CD4-positive, alpha-beta memory T cell (primary cell): ENCODE data around the gene RNASE9. TPM values are rescaled to one million over a fixed set of nuclear protein-coding genes. Genes with fewer than 3 reads are reported as not detected.
A peak's percentile ranks its signal among the peaks of the same experiment; 100 is the strongest.

Source experiments
- CTCF ChIA-PET: fragments of 350-600 bp; sonication (Branson Sonifier 250); formaldehyde crosslinking; loops from one replicate; lab custom pipeline; 2021; ENCODE audit warnings: inconsistent platforms; ENCODE audit not compliant: partially characterized antibody; lab: Charles Lee
- POLR2A ChIA-PET: fragments of 350-600 bp; sonication (Branson Sonifier 250); formaldehyde crosslinking; loops from one replicate; lab custom pipeline; 2021; ENCODE audit not compliant: partially characterized antibody; lab: Charles Lee
- DNase-seq, 5 donors: peaks; one replicate each; pipeline versions ENCODE4 v3.0.0 to v3.0.0-alpha.2; 2020 to 2022; ENCODE audit warnings: mixed read lengths in 1 of 5
- H3K27ac ChIP-seq: one replicate; pipeline ENCODE4 v1.7.0; 2013; ENCODE audit warnings: low read depth, low read length
- H3K27me3 ChIP-seq: 2 replicates; pipeline ENCODE4 v1.7.0; 2013; ENCODE audit warnings: mild to moderate bottlenecking, low read length, moderate library complexity; ENCODE audit not compliant: insufficient read depth
- H3K36me3 ChIP-seq: 2 replicates; pipeline ENCODE4 v1.7.0; 2013; ENCODE audit warnings: mild to moderate bottlenecking, low read length, moderate library complexity; ENCODE audit not compliant: insufficient read depth
- H3K4me1 ChIP-seq: 2 replicates; pipeline ENCODE4 v1.7.0; 2013; ENCODE audit warnings: mild to moderate bottlenecking, low read length, moderate library complexity; ENCODE audit not compliant: insufficient read depth
- H3K4me3 ChIP-seq, 2 donors: one replicate each; pipeline ENCODE4 v1.7.0; 2013; ENCODE audit warnings: low read length in 2 of 2, mild to moderate bottlenecking in 1 of 2
- H3K9me3 ChIP-seq, 2 donors: one replicate each; pipeline ENCODE4 v1.7.0; 2013; ENCODE audit warnings: low read length in 2 of 2, control low read depth in 1 of 2; ENCODE audit not compliant: control insufficient read depth in 1 of 2
- H3K27ac Mint-ChIP-seq, 7 donors: one replicate each; pipeline ENCODE4 v1.8.0; 2020 to 2021; ENCODE audit warnings: mixed read lengths in 7 of 7, mild to moderate bottlenecking in 6 of 7, inconsistent platforms in 3 of 7, moderate library complexity in 3 of 7
- H3K27me3 Mint-ChIP-seq, 2 donors: one replicate each; pipeline ENCODE4 v1.8.0; 2020 to 2021; ENCODE audit warnings: mixed read lengths in 2 of 2
- H3K36me3 Mint-ChIP-seq, 2 donors: one replicate each; pipeline ENCODE4 v1.8.0; 2020 to 2021; ENCODE audit warnings: mixed read lengths in 2 of 2, inconsistent platforms in 1 of 2, mild to moderate bottlenecking in 1 of 2
- H3K4me1 Mint-ChIP-seq, 4 donors: one replicate each; pipeline ENCODE4 v1.8.0; 2020 to 2021; ENCODE audit warnings: mixed read lengths in 4 of 4, mild to moderate bottlenecking in 1 of 4
- H3K4me3 Mint-ChIP-seq, 8 donors: one replicate each; pipeline ENCODE4 v1.8.0; 2020 to 2021; ENCODE audit warnings: mixed read lengths in 8 of 8, mild to moderate bottlenecking in 7 of 8, moderate library complexity in 6 of 8, inconsistent platforms in 3 of 8
- H3K9me3 Mint-ChIP-seq, 8 donors: one replicate each; pipeline ENCODE4 v1.8.0; 2020 to 2021; ENCODE audit warnings: mixed read lengths in 8 of 8, mild to moderate bottlenecking in 5 of 8, inconsistent platforms in 3 of 8, moderate library complexity in 1 of 8
- intact Hi-C: fragments of 100-400 bp; cut with micrococcal nuclease; formaldehyde crosslinking; loops from one replicate; pipeline ENCODE4 v1.15.1; 2023
- polyA plus RNA-seq, 2 donors: library from polyadenylated mRNA; unstranded; fragments of 300-500 nt; fragmentation: Illumina TruSeq; gene quantifications; one replicate each; pipeline ENCODE4 v1.2.3, GENCODE V29; 2021
- total RNA-seq, 2 experiments: library from RNA; stranded (reverse); gene quantifications; one replicate each; pipeline ENCODE4 v1.2.3, GENCODE V29; 2021

Gene RNASE9
- total and polyA plus RNA-seq, 4 experiments from 2014 or later: not detected

- ChIA-PET CTCF (interaction anchor here (1.5 to 1.7 kb wide), 2 partner anchors 20 to 135 kb away, joined by 4 to 5 read pairs; no protein-coding TSS in a partner anchor), POLR2A (no interaction called here)
- no peak overlapping the region for H3K27ac Mint-ChIP-seq
- H3K36me3 Mint-ChIP-seq: no peaks in the 10 kb centered on the region
- H3K27me3 Mint-ChIP-seq: peaks cover 2 to 3% of the 10 kb centered on the region in 2 donors
- no peaks in the 10 kb centered on the region for H3K4me1 ChIP-seq
- no peaks in the 10 kb centered on the region for H3K27me3 ChIP-seq
- no peak overlapping the region for H3K4me3 ChIP-seq
- intact Hi-C loops: no loop called here
- no peaks in the 10 kb centered on the region for H3K9me3 ChIP-seq
- no peaks in the 10 kb centered on the region for H3K4me1 Mint-ChIP-seq
- H3K27ac ChIP-seq: no peak overlapping the region
- H3K36me3 ChIP-seq: no peaks in the 10 kb centered on the region
- no peak overlapping the region for H3K4me3 Mint-ChIP-seq
- DNase-seq: no peak
- no peaks in the 10 kb centered on the region for H3K9me3 Mint-ChIP-seq
Measured at GRCh38 chr14:20550926-20551325, 9.9 kb downstream of the RNASE9 start.

DNA sequence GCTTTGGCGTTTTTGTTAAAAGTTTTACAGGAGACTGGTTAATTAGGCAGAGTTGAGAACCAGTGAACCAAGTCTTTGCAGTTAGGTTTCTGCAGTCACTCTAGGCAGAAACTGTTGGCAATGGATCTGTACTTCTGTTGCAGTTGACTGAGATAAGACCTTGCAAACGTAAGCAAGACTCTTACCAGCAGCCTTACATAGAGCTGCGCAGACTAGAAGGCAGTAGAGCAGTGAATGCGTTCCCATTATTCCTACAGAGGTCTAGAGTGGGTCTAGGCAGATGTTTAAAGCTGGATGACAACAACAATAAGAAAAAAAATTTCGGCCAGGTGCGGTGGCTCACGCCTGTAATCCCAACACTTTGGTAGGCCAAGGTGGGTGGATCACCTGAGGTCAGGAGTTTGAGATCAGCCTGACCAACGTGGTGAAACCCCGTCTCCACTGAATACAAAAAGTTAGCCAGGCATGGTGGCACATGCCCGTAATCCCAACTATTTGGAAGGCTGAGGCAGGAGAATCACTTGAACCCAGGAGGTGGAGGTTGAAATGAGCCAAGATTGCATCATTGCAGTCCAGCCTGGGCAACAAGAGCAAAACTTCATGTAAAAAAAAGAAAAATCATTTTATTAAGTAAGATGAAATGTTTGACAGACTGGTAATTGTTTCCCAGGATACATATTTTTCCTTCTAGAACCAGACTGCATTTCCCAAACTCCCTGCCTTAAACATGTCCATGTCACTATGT lies 12.3 kb downstream of the RNASE9 start:
- Histone ChIP-seq H3K27ac (no peak overlapping the region), H3K27me3 (no peaks in the 10 kb centered on the region), H3K4me1 (no peaks in the 10 kb centered on the region), H3K4me3 (no peak overlapping the region), H3K36me3 (no peaks in the 10 kb centered on the region), H3K9me3 (no peaks in the 10 kb centered on the region)
- intact Hi-C loops: no loop called here
- Mint-ChIP-seq H3K27ac (no peak overlapping the region), H3K36me3 (no peaks in the 10 kb centered on the region), H3K4me3 (no peak overlapping the region), H3K9me3 (peaks cover 0 to 2% (median 0%) of the 10 kb centered on the region in 8 donors), H3K4me1 (no peaks in the 10 kb centered on the region), H3K27me3 (peaks cover 9 to 12% of the 10 kb centered on the region in 2 donors)
- ChIA-PET POLR2A (no interaction called here), CTCF (interaction anchor here (1.5 kb wide), 1 partner anchor 18 kb away, joined by 5 read pairs; no protein-coding TSS in a partner anchor)
- no peak for DNase-seq

GRCh38 chr14:20546877-20547276 lies 14.0 kb downstream of the RNASE9 start:
- H3K27ac ChIP-seq: no peak overlapping the region
- POLR2A ChIA-PET: no interaction called here
- peaks cover 0 to 2% (median 0%) of the 10 kb centered on the region in 8 donors for H3K9me3 Mint-ChIP-seq
- CTCF ChIA-PET: interaction anchor here (1.5 kb wide), 1 partner anchor 16 kb away, joined by 5 read pairs; no protein-coding TSS in a partner anchor
- H3K27ac Mint-ChIP-seq: no peak overlapping the region
- intact Hi-C loops: no loop called here
- H3K36me3 ChIP-seq: no peaks in the 10 kb centered on the region
- H3K4me3 Mint-ChIP-seq: no peak overlapping the region
- no peak for DNase-seq
- H3K27me3 Mint-ChIP-seq: peaks cover 9 to 17% of the 10 kb centered on the region in 2 donors
- no peaks in the 10 kb centered on the region for H3K9me3 ChIP-seq
- no peak overlapping the region for H3K4me3 ChIP-seq
- no peaks in the 10 kb centered on the region for H3K27me3 ChIP-seq
- no peaks in the 10 kb centered on the region for H3K36me3 Mint-ChIP-seq
- no peaks in the 10 kb centered on the region for H3K4me1 Mint-ChIP-seq
- no peaks in the 10 kb centered on the region for H3K4me1 ChIP-seq

- H3K27ac ChIP-seq: no peak overlapping the region
- ChIA-PET CTCF (interaction anchor here (1.0 kb wide), 1 partner anchor 9 kb away, joined by 5 read pairs; no protein-coding TSS in a partner anchor), POLR2A (no interaction called here)
- DNase-seq: no peak
- no peak overlapping the region for H3K4me3 Mint-ChIP-seq
- no peaks in the 10 kb centered on the region for H3K9me3 ChIP-seq
- no peaks in the 10 kb centered on the region for H3K27me3 ChIP-seq
- H3K9me3 Mint-ChIP-seq: peaks cover 0 to 2% (median 0%) of the 10 kb centered on the region in 8 donors
- no peaks in the 10 kb centered on the region for H3K36me3 ChIP-seq
- H3K27ac Mint-ChIP-seq: no peak overlapping the region
- no peaks in the 10 kb centered on the region for H3K36me3 Mint-ChIP-seq
- no peaks in the 10 kb centered on the region for H3K4me1 Mint-ChIP-seq
- peaks cover 7 to 16% of the 10 kb centered on the region in 2 donors for H3K27me3 Mint-ChIP-seq
- intact Hi-C loops: no loop called here
- no peaks in the 10 kb centered on the region for H3K4me1 ChIP-seq
- no peak overlapping the region for H3K4me3 ChIP-seq
Measured at GRCh38 chr14:20539906-20540305, 20.9 kb downstream of the RNASE9 start.

DNA sequence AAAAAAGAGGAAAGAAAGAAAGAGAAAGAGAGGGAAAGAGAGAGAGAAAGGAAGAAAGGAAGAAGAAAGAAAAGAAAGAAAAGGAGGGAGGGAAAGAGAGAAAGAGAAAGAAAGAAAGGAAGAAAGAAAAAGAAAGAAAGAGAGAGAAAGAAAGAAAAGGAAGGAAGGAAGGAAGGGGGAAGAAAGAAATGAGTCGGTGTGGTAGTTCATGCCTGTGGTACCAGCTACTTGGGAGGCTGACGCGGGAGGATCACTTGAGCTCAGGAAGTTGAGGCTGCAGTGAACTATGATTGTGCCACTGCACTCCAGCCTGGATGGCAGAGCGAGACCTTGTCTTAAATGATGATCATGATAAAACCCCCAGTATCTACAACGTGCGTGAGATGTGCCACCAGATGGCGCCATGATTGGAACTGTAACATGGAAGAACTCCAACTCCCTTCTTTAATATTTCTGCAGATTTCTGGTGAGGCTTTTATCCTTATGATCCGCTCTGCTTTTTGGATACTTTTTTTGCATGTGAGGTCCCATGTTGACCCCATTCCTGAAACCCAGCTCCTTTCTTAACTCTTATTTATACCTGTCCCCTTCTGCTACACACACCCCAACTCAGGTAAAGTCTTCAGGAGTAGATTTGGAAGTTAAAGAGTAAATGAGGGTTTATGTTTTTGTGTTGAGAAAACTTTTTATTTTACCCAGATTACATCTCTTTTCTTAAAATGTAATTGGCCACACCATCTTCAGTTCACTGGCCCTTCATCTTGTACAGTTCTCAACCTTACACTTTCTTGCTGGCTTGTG lies 29.9 kb downstream of the RNASE9 start:
- POLR2A ChIA-PET: interaction anchor here (0.9 to 1.8 kb wide), 5 partner anchors 44 to 79 kb away, joined by 3 to 4 read pairs (median 3); partner anchors contain the start of genes APEX1 and PIP4P1
- H3K9me3 Mint-ChIP-seq: peaks cover 0 to 3% (median 0%) of the 10 kb centered on the region in 8 donors
- H3K27ac Mint-ChIP-seq: peak overlapping the region in 2 of 7 donors; percentile 52 to 59
- Histone ChIP-seq H3K36me3 (no peaks in the 10 kb centered on the region), H3K4me1 (no peaks in the 10 kb centered on the region), H3K27ac (no peak overlapping the region), H3K9me3 (no peaks in the 10 kb centered on the region), H3K4me3 (no peak overlapping the region), H3K27me3 (no peaks in the 10 kb centered on the region)
- no peaks in the 10 kb centered on the region for H3K36me3 Mint-ChIP-seq
- peaks cover 0 to 5% of the 10 kb centered on the region in 2 donors for H3K27me3 Mint-ChIP-seq
- peak; percentile 52 to 68 (median 54) for DNase-seq
- H3K4me3 Mint-ChIP-seq: peak overlapping the region in 6 of 8 donors; percentile 10 to 70 (median 60)
- intact Hi-C loops: loop anchor here (1.0 to 5.0 kb wide), 5 partner anchors 69 to 204 kb away; partner anchors contain the start of gene PIP4P1
- H3K4me1 Mint-ChIP-seq: peaks cover 4 to 8% (median 7%) of the 10 kb centered on the region in 4 donors
- CTCF ChIA-PET: interaction anchor here (0.7 to 2.4 kb wide), 35 partner anchors 8 to 197 kb away, joined by 3 to 17 read pairs (median 4); partner anchors contain the start of genes APEX1 and OSGEP

DNA sequence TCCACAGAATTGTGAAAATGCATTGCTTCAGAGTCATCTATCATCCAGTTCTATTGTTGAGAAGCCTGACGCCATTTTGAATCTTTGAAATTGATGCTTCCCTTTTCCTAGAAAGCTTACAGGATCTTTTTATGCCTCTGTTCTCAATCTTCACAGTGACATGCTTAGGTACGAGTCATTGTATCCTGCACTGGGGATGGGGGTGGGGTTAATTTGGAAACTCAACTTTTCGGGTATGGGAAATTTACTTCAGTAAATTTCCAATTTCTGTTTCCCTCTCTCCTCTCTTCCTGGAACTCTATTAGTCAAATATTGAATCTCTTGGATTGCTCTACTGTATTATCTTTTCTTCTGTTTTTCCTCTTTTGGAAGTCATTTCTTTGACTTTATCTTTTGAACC lies 31.0 kb downstream of the RNASE9 start:
- POLR2A ChIA-PET: interaction anchor here (1.3 to 1.8 kb wide), 3 partner anchors 43 to 69 kb away, joined by 3 to 4 read pairs (median 3); partner anchors contain the start of gene PIP4P1
- peaks cover 0 to 3% (median 0%) of the 10 kb centered on the region in 8 donors for H3K9me3 Mint-ChIP-seq
- intact Hi-C loops: loop anchor here (2.0 to 5.0 kb wide), 2 partner anchors 68 to 115 kb away; partner anchors contain the start of gene PIP4P1
- Histone ChIP-seq H3K36me3 (no peaks in the 10 kb centered on the region), H3K27me3 (no peaks in the 10 kb centered on the region), H3K9me3 (no peaks in the 10 kb centered on the region), H3K4me3 (no peak overlapping the region), H3K4me1 (no peaks in the 10 kb centered on the region), H3K27ac (no peak overlapping the region)
- CTCF ChIA-PET: interaction anchor here (0.7 to 2.4 kb wide), 21 partner anchors 8 to 196 kb away, joined by 3 to 17 read pairs (median 4); partner anchors contain the start of genes APEX1 and OSGEP
- no peak overlapping the region for H3K4me3 Mint-ChIP-seq
- H3K36me3 Mint-ChIP-seq: no peaks in the 10 kb centered on the region
- H3K4me1 Mint-ChIP-seq: peaks cover 4 to 8% (median 7%) of the 10 kb centered on the region in 4 donors
- H3K27ac Mint-ChIP-seq: no peak overlapping the region
- H3K27me3 Mint-ChIP-seq: peaks cover 0 to 5% of the 10 kb centered on the region in 2 donors
- DNase-seq: no peak
